ENCODE measurements around the gene ZBTB26.
A peak's percentile ranks its signal among the peaks of the same experiment; 100 is the strongest.

ZBTB26 gene

GRCh38 chr9:122931226-122932121 is at the start of gene ZBTB26:
Gene ZBTB26, minus strand, starts transcription at chr9:122931512. Its CDS starts 11,578 bp downstream, at chr9:122919934.
- Histone ChIP-seq H3K27ac (ENCODE audit: low read depth, low read length) (peak within 1 kb of the TSS; percentile 83), H3K27me3 (ENCODE audit: control insufficient read depth, insufficient read depth, low read length) (no peaks in the 10 kb centered on the region), H3K9ac (ENCODE audit: low read length) (peak within 1 kb of the TSS; percentile 87), H3K4me1 (ENCODE audit: control insufficient read depth, insufficient read depth, low read length) (peaks cover 11% of the 10 kb centered on the region), H3K4me3 (ENCODE audit: low read depth, low read length) (peak within 1 kb of the TSS; percentile 98), H3K9me3 (ENCODE audit: control insufficient read depth, insufficient read depth, low read depth, low read length) (no peaks in the 10 kb centered on the region), H3K36me3 (ENCODE audit: control insufficient read depth, insufficient read depth, low read length) (peaks cover 4% of the 10 kb centered on the region)

- Histone ChIP-seq H3K27ac (ENCODE audit: low read depth, low read length) (no peak overlapping the region), H3K36me3 (ENCODE audit: control insufficient read depth, insufficient read depth, low read length) (peaks cover 3% of the 10 kb centered on the region; the same call in 1 of the 2 replicates), H3K27me3 (ENCODE audit: control insufficient read depth, insufficient read depth, low read length) (no peaks in the 10 kb centered on the region), H3K9me3 (ENCODE audit: control insufficient read depth, insufficient read depth, low read depth, low read length) (no peaks in the 10 kb centered on the region), H3K4me3 (ENCODE audit: low read depth, low read length) (no peak overlapping the region), H3K9ac (ENCODE audit: low read length) (no peak overlapping the region), H3K4me1 (ENCODE audit: control insufficient read depth, insufficient read depth, low read length) (no peaks in the 10 kb centered on the region)
These were observed 47.3 kb upstream of the ZBTB26 start for GRCh38 chr9:122978601-122979000.

GRCh38 chr9:122975196-122975595 is 43.9 kb upstream of the ZBTB26 start:
- Histone ChIP-seq H3K9ac (ENCODE audit: low read length) (no peak overlapping the region), H3K4me3 (ENCODE audit: low read depth, low read length) (no peak overlapping the region), H3K4me1 (ENCODE audit: control insufficient read depth, insufficient read depth, low read length) (no peaks in the 10 kb centered on the region), H3K27ac (ENCODE audit: low read depth, low read length) (no peak overlapping the region), H3K36me3 (ENCODE audit: control insufficient read depth, insufficient read depth, low read length) (peaks cover 15% of the 10 kb centered on the region), H3K9me3 (ENCODE audit: control insufficient read depth, insufficient read depth, low read depth, low read length) (no peaks in the 10 kb centered on the region), H3K27me3 (ENCODE audit: control insufficient read depth, insufficient read depth, low read length) (no peaks in the 10 kb centered on the region)

GRCh38 chr9:122961139-122961538 is 29.8 kb upstream of the ZBTB26 start:
- Histone ChIP-seq H3K4me1 (ENCODE audit: control insufficient read depth, insufficient read depth, low read length) (no peaks in the 10 kb centered on the region), H3K36me3 (ENCODE audit: control insufficient read depth, insufficient read depth, low read length) (peaks cover 29% of the 10 kb centered on the region), H3K9ac (ENCODE audit: low read length) (no peak overlapping the region), H3K4me3 (ENCODE audit: low read depth, low read length) (no peak overlapping the region), H3K9me3 (ENCODE audit: control insufficient read depth, insufficient read depth, low read depth, low read length) (no peaks in the 10 kb centered on the region), H3K27ac (ENCODE audit: low read depth, low read length) (no peak overlapping the region), H3K27me3 (ENCODE audit: control insufficient read depth, insufficient read depth, low read length) (no peaks in the 10 kb centered on the region)

- Histone ChIP-seq H3K27ac (ENCODE audit: low read depth, low read length) (no peak overlapping the region), H3K4me1 (ENCODE audit: control insufficient read depth, insufficient read depth, low read length) (peaks cover 4% of the 10 kb centered on the region; the same call in 1 of the 2 replicates), H3K9me3 (ENCODE audit: control insufficient read depth, insufficient read depth, low read depth, low read length) (no peaks in the 10 kb centered on the region), H3K4me3 (ENCODE audit: low read depth, low read length) (no peak overlapping the region), H3K36me3 (ENCODE audit: control insufficient read depth, insufficient read depth, low read length) (peaks cover 18% of the 10 kb centered on the region), H3K9ac (ENCODE audit: low read length) (no peak overlapping the region), H3K27me3 (ENCODE audit: control insufficient read depth, insufficient read depth, low read length) (no peaks in the 10 kb centered on the region)
These were observed 24.6 kb upstream of the ZBTB26 start for GRCh38 chr9:122955961-122956360.

GRCh38 chr9:122954253-122954691 is 23.0 kb upstream of the ZBTB26 start:
- Histone ChIP-seq H3K4me1 (ENCODE audit: control insufficient read depth, insufficient read depth, low read length) (peaks cover 14% of the 10 kb centered on the region; the same call in 1 of the 2 replicates), H3K27me3 (ENCODE audit: control insufficient read depth, insufficient read depth, low read length) (no peaks in the 10 kb centered on the region), H3K36me3 (ENCODE audit: control insufficient read depth, insufficient read depth, low read length) (peaks cover 3% of the 10 kb centered on the region), H3K9ac (ENCODE audit: low read length) (no peak overlapping the region), H3K4me3 (ENCODE audit: low read depth, low read length) (no peak overlapping the region), H3K9me3 (ENCODE audit: control insufficient read depth, insufficient read depth, low read depth, low read length) (no peaks in the 10 kb centered on the region), H3K27ac (ENCODE audit: low read depth, low read length) (no peak overlapping the region)

- Histone ChIP-seq H3K36me3 (ENCODE audit: control insufficient read depth, insufficient read depth, low read length) (no peaks in the 10 kb centered on the region), H3K4me3 (ENCODE audit: low read depth, low read length) (no peak overlapping the region), H3K4me1 (ENCODE audit: control insufficient read depth, insufficient read depth, low read length) (peaks cover 14% of the 10 kb centered on the region; the same call in 1 of the 2 replicates), H3K27me3 (ENCODE audit: control insufficient read depth, insufficient read depth, low read length) (no peaks in the 10 kb centered on the region), H3K9ac (ENCODE audit: low read length) (no peak overlapping the region), H3K27ac (ENCODE audit: low read depth, low read length) (no peak overlapping the region), H3K9me3 (ENCODE audit: control insufficient read depth, insufficient read depth, low read depth, low read length) (no peaks in the 10 kb centered on the region)
These were observed 19.7 kb upstream of the ZBTB26 start for GRCh38 chr9:122951056-122951455.

GRCh38 chr9:122950263-122950662 is 19.0 kb upstream of the ZBTB26 start:
- H3K4me3 ChIP-seq (ENCODE audit: low read depth, low read length): no peak overlapping the region
- H3K9me3 ChIP-seq (ENCODE audit: control insufficient read depth, insufficient read depth, low read depth, low read length): no peaks in the 10 kb centered on the region
- no peak overlapping the region for H3K9ac ChIP-seq (ENCODE audit: low read length)
- no peaks in the 10 kb centered on the region for H3K36me3 ChIP-seq (ENCODE audit: control insufficient read depth, insufficient read depth, low read length)
- no peak overlapping the region for H3K27ac ChIP-seq (ENCODE audit: low read depth, low read length)
- no peaks in the 10 kb centered on the region for H3K27me3 ChIP-seq (ENCODE audit: control insufficient read depth, insufficient read depth, low read length)
- H3K4me1 ChIP-seq (ENCODE audit: control insufficient read depth, insufficient read depth, low read length): peaks cover 14% of the 10 kb centered on the region; the same call in 1 of the 2 replicates

- no peaks in the 10 kb centered on the region for H3K27me3 ChIP-seq (ENCODE audit: control insufficient read depth, insufficient read depth, low read length)
These were observed 18.4 kb upstream of the ZBTB26 start for GRCh38 chr9:122949696-122950095.

GRCh38 chr9:122948313-122948712 is 17.0 kb upstream of the ZBTB26 start:
- H3K27me3 ChIP-seq (ENCODE audit: control insufficient read depth, insufficient read depth, low read length): no peaks in the 10 kb centered on the region
- peaks cover 14% of the 10 kb centered on the region; the same call in 1 of the 2 replicates for H3K4me1 ChIP-seq (ENCODE audit: control insufficient read depth, insufficient read depth, low read length)
- H3K27ac ChIP-seq (ENCODE audit: low read depth, low read length): no peak overlapping the region
- H3K4me3 ChIP-seq (ENCODE audit: low read depth, low read length): no peak overlapping the region
- H3K9ac ChIP-seq (ENCODE audit: low read length): no peak overlapping the region
- H3K36me3 ChIP-seq (ENCODE audit: control insufficient read depth, insufficient read depth, low read length): no peaks in the 10 kb centered on the region
- no peaks in the 10 kb centered on the region for H3K9me3 ChIP-seq (ENCODE audit: control insufficient read depth, insufficient read depth, low read depth, low read length)

More at GRCh38 chr9:122949696-122950095, 18.4 kb upstream of the ZBTB26 start:
- H3K4me1 ChIP-seq (ENCODE audit: control insufficient read depth, insufficient read depth, low read length): peaks cover 14% of the 10 kb centered on the region; the same call in 1 of the 2 replicates
- H3K36me3 ChIP-seq (ENCODE audit: control insufficient read depth, insufficient read depth, low read length): no peaks in the 10 kb centered on the region
- no peak overlapping the region for H3K27ac ChIP-seq (ENCODE audit: low read depth, low read length)
- H3K4me3 ChIP-seq (ENCODE audit: low read depth, low read length): no peak overlapping the region
- H3K9ac ChIP-seq (ENCODE audit: low read length): no peak overlapping the region
- H3K9me3 ChIP-seq (ENCODE audit: control insufficient read depth, insufficient read depth, low read depth, low read length): no peaks in the 10 kb centered on the region

- Histone ChIP-seq H3K4me3 (ENCODE audit: low read depth, low read length) (no peak overlapping the region), H3K27me3 (ENCODE audit: control insufficient read depth, insufficient read depth, low read length) (no peaks in the 10 kb centered on the region)
These were observed 15.2 kb upstream of the ZBTB26 start for GRCh38 chr9:122946461-122947005.

More at GRCh38 chr9:122946461-122947005, 15.2 kb upstream of the ZBTB26 start:
- Histone ChIP-seq H3K36me3 (ENCODE audit: control insufficient read depth, insufficient read depth, low read length) (no peaks in the 10 kb centered on the region), H3K4me1 (ENCODE audit: control insufficient read depth, insufficient read depth, low read length) (peaks cover 12% of the 10 kb centered on the region; the same call in 1 of the 2 replicates), H3K27ac (ENCODE audit: low read depth, low read length) (no peak overlapping the region), H3K9me3 (ENCODE audit: control insufficient read depth, insufficient read depth, low read depth, low read length) (no peaks in the 10 kb centered on the region), H3K9ac (ENCODE audit: low read length) (no peak overlapping the region)

Measured in HUES6 (cell line).